GM12878 (cell line): ENCODE measurements around the gene GTF2F2. TPM values are rescaled to one million over a fixed set of nuclear protein-coding genes. Genes with fewer than 3 reads are reported as not detected.

Experiments used
- BHLHE40 ChIP-seq, 2 experiments: fragments of 450-650 bp in 1 of 2; IDR thresholded peaks; 2 replicates each; pipeline ENCODE4 v1.6.1; 2011 to 2017; ENCODE audit warnings: low read depth in 2 of 2, borderline replicate concordance in 1 of 2, improper control_type of control experiment in 1 of 2, low read length in 1 of 2, mild to moderate bottlenecking in 1 of 2
- BRCA1 ChIP-seq: IDR thresholded peaks from 2 replicates; pipeline ENCODE4 v1.6.1; 2011; ENCODE audit warnings: low read depth, low read length, improper control_type of control experiment
- CHD2 ChIP-seq: IDR thresholded peaks from 2 replicates; pipeline ENCODE4 v1.6.1; 2011; ENCODE audit warnings: low read depth, low read length, improper control_type of control experiment, borderline replicate concordance
- CREM ChIP-seq: IDR thresholded peaks from 2 replicates; pipeline ENCODE4 v1.6.1; 2014; ENCODE audit warnings: antibody characterized with exemption, low read depth
- EGR1 ChIP-seq, 2 experiments: IDR thresholded peaks; 1 replicate in 1 of 2; 2 replicates in 1 of 2; pipeline ENCODE4 v1.6.1; 2011 to 2012; ENCODE audit warnings: low read depth in 2 of 2, low read length in 2 of 2, borderline replicate concordance in 1 of 2, mild to moderate bottlenecking in 1 of 2, moderate library complexity in 1 of 2
- FOXM1 ChIP-seq: IDR thresholded peaks from 2 replicates; pipeline ENCODE4 v1.6.1; 2012; ENCODE audit warnings: low read depth, mild to moderate bottlenecking, inconsistent platforms, low read length, moderate library complexity
- GABPA ChIP-seq: IDR thresholded peaks from 2 replicates; pipeline ENCODE4 v1.6.1; 2014; ENCODE audit warnings: antibody characterized with exemption, low read depth, mild to moderate bottlenecking, inconsistent platforms
- HDGF ChIP-seq: fragments of 450-650 bp; IDR thresholded peaks from 2 replicates; pipeline ENCODE4 v1.6.1; 2016; ENCODE audit warnings: antibody characterized with exemption
- IRF4 ChIP-seq: IDR thresholded peaks from 2 replicates; pipeline ENCODE4 v1.6.1; 2011; ENCODE audit warnings: low read depth, low read length
- IRF5 ChIP-seq: fragments of 450-650 bp; IDR thresholded peaks from 2 replicates; pipeline ENCODE4 v1.6.1; 2017; ENCODE audit warnings: borderline replicate concordance
- MEF2A ChIP-seq: IDR thresholded peaks from 2 replicates; pipeline ENCODE4 v1.6.1; 2011; ENCODE audit warnings: low read depth, mild to moderate bottlenecking, low read length, moderate library complexity; ENCODE audit not compliant: insufficient read depth
- MYB ChIP-seq: fragments of 150-350 bp; IDR thresholded peaks from 2 replicates; pipeline ENCODE4 v1.6.1; 2014; ENCODE audit warnings: mild to moderate bottlenecking, low read depth, low read length, borderline replicate concordance
- MYC ChIP-seq: IDR thresholded peaks from 2 replicates; pipeline ENCODE4 v1.6.1; 2011; ENCODE audit warnings: mild to moderate bottlenecking, low read length, moderate library complexity, inconsistent platforms; ENCODE audit not compliant: insufficient read depth, insufficient replicate concordance, insufficient read length, severe bottlenecking
- NFIC ChIP-seq: IDR thresholded peaks from 2 replicates; pipeline ENCODE4 v1.6.1; 2012; ENCODE audit warnings: low read depth, mild to moderate bottlenecking, inconsistent platforms, low read length, moderate library complexity
- NR2C2 ChIP-seq: IDR thresholded peaks from 2 replicates; pipeline ENCODE4 v1.6.1; 2011; ENCODE audit warnings: borderline replicate concordance, low read depth; ENCODE audit not compliant: control insufficient read depth, insufficient read length
- NRF1 ChIP-seq: conservative IDR thresholded peaks from 2 replicates; pipeline ENCODE4 v1.6.1; 2011; ENCODE audit warnings: mild to moderate bottlenecking, low read depth, low read length, improper control_type of control experiment
- RBBP5 ChIP-seq: fragments of 200-600 bp; sonication (generic); conservative IDR thresholded peaks from 2 replicates; pipeline ENCODE4 v1.6.1; 2016
- SMAD1 ChIP-seq: fragments of 450-650 bp; IDR thresholded peaks from 2 replicates; pipeline ENCODE4 v1.6.1; 2018; ENCODE audit warnings: mild to moderate bottlenecking, low read depth; ENCODE audit not compliant: partially characterized antibody
- SMARCA5 ChIP-seq: fragments of 450-650 bp; IDR thresholded peaks from 2 replicates; pipeline ENCODE4 v1.6.1; 2017; ENCODE audit warnings: mild to moderate bottlenecking
- STAT3 ChIP-seq: IDR thresholded peaks from 2 replicates; pipeline ENCODE4 v1.6.1; 2011; ENCODE audit warnings: low read depth, low read length, improper control_type of control experiment
- TAF1 ChIP-seq: IDR thresholded peaks from 2 replicates; pipeline ENCODE4 v1.6.1; 2011; ENCODE audit warnings: mild to moderate bottlenecking, low read depth, low read length, borderline replicate concordance
- TCF12 ChIP-seq: IDR thresholded peaks from 2 replicates; pipeline ENCODE4 v1.6.1; 2011; ENCODE audit warnings: low read depth, mild to moderate bottlenecking, low read length
- ZNF217 ChIP-seq: fragments of 450-650 bp; IDR thresholded peaks from 2 replicates; pipeline ENCODE4 v1.6.1; 2017; ENCODE audit warnings: antibody characterized with exemption, mild to moderate bottlenecking
- ZNF592 ChIP-seq: fragments of 450-650 bp; IDR thresholded peaks from 2 replicates; pipeline ENCODE4 v1.6.1; 2017; ENCODE audit warnings: mild to moderate bottlenecking, moderate library complexity
- ZZZ3 ChIP-seq: IDR thresholded peaks from 2 replicates; pipeline ENCODE4 v1.6.1; 2011; ENCODE audit warnings: low read depth; ENCODE audit not compliant: control insufficient read depth, insufficient read length
- polyA plus RNA-seq, 11 experiments: library from polyadenylated mRNA; depleted of rRNA in 4 of 11; unstranded in 6 of 11; stranded (reverse) in 5 of 11; fragments of >200 nt; fragmentation: Nextera tagmentation in 4 of 11; fragmentation: Illumina TruSeq in 1 of 11; extraction: Ambion mirVana in 4 of 11; extraction: Trizol in 1 of 11; gene quantifications; 1 replicate in 1 of 11; 2 replicates in 10 of 11; pipeline versions ENCODE4 v1.2.1 to v1.2.3, GENCODE V29; 2011 to 2016; ENCODE audit warnings: inconsistent platforms in 2 of 11, missing spikeins in 2 of 11, low read depth in 1 of 11
- total RNA-seq, 4 experiments: library from RNA; depleted of rRNA in 3 of 4; stranded (reverse); fragments of >200 nt in 3 of 4; fragmentation: Illumina TruSeq in 1 of 4; extraction: Trizol in 1 of 4; gene quantifications; 2 replicates each; pipeline versions ENCODE4 v1.2.1 to v1.2.3, GENCODE V29; 2013 to 2021

GTF2F2 gene
- total and polyA plus RNA-seq, 10 of the 15 experiments (the other 5 are each of a cell fraction or from before 2014, with no cell fraction given) = 14.5 to 30.8 (median 22.6) TPM

- TF ChIP-seq IRF5 (no peak), BHLHE40 (IDR thresholded peaks at IDR 0.05; ENCODE audit: borderline replicate concordance in 1 of 2, low read depth in 2 of 2, low read length in 1 of 2) (0 out of 4 replicates have a peak, but pooled peaks of 1 of the 2 experiments have one; percentile 36), SMARCA5 (no peak), CHD2 (no peak), TCF12 (no peak), ZZZ3 (no peak), NR2C2 (no peak), CREM (peak; percentile 75), TAF1 (no peak), ZNF592 (no peak), ZNF217 (peak; percentile 59; the same call in 1 of the 2 replicates), BRCA1 (no peak), EGR1 (IDR thresholded peaks at IDR 0.05; ENCODE audit: borderline replicate concordance in 1 of 2, low read depth in 2 of 2, low read length in 2 of 2) (no peak), IRF4 (peak; percentile 71), GABPA (peak; percentile 50; the same call in 1 of the 2 replicates), MEF2A (no peak), MYC (no peak), HDGF (no peak), STAT3 (no peak), FOXM1 (peak; percentile 94), NRF1 (no peak), SMAD1 (no peak), MYB (no peak), RBBP5 (no peak), NFIC (peak; percentile 97)
Measured at GRCh38 chr13:45206340-45206739, 86.0 kb downstream of the GTF2F2 start (continued).
